SHP77 (cell line): ENCODE data around the gene KIF3A.
"Not testable (repeated sequence)": the region's sequence is repeated elsewhere in the genome, so short reads cannot be mapped to it uniquely, and the experiment has no call there.

Source experiments
- DNase-seq, 2 experiments: peaks; one replicate each; lab custom pipeline; 2025; lab: John Stamatoyannopoulos, UW

Gene KIF3A

GRCh38 chr5:132718544-132719312, 18.6 kb downstream of the KIF3A start:
- no peak for DNase-seq

DNA sequence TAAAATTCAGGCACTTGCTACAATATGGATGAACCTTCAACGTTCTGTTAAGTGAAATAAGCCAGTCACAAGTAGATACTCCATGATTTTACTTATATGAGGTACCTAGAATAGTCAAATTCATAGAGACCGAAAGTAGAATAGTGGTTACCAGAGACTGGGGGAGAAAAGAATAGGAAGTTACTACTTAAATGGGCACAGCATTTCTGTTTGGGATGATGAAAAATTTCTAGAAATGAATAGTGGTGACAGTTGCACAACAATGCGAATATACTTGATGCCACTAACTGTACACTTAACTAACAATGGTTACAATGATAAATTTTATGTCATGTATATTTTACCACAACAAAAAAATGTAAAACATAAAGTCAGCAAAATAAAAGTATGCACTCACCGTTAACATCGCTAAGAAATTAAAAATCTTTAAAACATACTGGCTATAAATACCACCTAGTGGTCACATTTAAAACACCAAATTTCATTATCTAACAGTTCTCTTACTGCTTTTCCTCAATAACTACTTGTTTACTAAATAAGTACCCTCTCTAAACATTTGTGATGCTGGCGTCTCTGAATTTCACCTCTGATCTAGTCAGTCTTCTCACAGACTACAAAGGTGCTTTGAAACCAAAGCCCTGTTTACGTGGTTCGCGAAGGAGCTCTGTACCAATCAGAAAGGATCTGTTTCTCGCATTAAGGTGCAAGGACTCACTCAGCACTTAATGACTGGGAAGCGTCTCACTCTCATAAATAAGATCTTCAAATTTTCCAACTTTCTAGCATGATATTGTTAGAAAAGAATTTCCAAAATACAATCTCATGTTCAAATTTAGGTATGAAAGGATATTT, 22.7 kb downstream of the KIF3A start:
- DNase-seq = no peak

DNA sequence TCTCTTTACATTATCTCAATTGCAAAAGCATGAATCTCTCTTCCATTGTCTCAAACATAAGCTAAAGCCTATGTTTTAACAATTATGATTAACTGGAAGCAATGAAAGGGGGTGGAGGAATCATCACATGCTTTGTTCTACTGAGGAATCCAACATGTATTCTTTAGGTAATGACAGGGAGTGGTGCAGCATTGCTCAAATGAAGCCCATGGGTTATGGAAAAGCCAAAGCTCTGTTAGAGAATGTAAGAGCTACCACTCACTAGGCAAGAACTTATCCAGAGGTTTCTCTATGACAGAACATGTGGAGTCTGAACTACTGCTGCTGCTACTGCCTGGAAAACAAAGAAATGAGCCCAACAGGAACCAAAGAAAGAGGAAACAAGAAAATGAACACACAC, 28.7 kb downstream of the KIF3A start:
- DNase-seq = no peak

DNA sequence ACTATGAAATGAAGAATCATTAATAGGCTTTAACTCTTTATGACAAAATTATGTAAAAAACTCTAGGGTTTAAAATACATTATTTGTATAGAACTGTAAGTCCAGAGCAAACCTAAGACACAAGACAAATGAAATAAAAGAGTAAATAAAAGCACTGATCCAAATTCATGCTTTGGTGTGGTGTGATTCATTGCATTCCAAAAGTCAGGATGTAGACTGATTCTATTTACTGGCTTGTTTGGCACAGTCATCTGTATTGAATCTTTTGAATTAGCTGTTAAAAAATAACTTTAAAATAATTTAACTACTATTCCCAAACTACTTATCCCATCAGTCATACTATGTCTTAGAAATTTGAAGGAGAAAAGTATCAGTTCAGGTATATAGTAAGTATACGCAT, 32.5 kb downstream of the KIF3A start:
- no peak for DNase-seq

DNA sequence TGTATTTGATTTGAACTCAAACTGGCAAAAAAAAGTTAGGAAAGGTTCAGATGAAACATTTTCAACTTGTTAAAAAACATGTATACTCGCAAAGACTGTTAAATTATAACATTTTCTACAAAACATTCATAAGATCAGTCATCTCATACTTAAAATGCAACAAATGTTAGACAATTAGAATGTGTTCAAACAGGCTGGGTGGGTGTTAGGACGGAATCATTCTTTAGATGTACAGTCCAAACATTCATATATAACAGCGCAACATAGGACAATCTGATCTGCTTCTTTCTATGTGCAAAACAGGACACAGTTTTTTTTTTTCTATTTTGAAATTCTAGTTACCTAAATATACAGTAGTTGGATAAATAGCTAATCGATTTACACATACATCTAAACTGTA, 41.4 kb downstream of the KIF3A start:
- no peak for DNase-seq

- no peak for DNase-seq
Measured at GRCh38 chr5:132692632-132692967, 44.7 kb downstream of the KIF3A start.

- DNase-seq = not testable (repeated sequence)
Measured at GRCh38 chr5:132691755-132692631, 45.4 kb downstream of the KIF3A start.

DNA sequence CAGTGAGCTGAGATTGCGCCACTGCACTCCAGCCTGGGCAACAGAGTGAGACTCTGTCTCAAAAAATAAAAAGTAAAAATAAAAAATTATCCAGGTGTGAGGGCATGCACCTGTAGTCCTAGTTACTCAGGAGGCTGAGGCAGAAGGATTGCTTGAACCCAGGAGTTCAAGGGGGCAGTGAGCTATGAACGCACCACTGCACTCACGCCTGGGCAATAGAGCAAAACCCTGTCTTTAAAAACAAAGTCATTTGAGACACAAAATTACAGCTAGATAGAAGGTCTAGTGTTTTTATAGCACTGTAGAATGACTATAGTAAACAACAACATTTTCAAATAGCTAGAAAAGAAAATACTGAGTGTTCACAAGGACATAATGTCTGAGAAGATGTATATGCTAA, 47.2 kb downstream of the KIF3A start:
- DNase-seq = no peak

DNA sequence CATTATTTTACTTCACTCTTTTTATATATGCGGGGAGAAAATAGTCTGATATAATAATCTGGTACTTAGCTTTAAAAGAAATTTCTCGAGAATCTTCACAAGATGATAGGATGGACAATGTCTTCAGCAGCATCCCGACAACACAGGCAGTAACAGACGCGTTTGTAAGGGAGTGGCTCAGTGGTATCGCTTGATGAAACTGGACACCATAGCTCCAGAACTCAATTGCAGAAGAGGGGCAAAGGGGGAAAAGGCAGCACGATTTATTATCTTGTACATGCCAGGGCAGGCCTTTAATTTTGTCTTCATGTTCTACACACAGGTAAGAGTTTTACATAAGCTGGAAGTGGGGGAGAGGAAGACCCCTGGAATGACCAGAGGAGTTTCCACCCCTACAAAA, 47.8 kb downstream of the KIF3A start:
- no peak for DNase-seq

- DNase-seq = no peak
Measured at GRCh38 chr5:132688536-132689339, 48.6 kb downstream of the KIF3A start.

DNA sequence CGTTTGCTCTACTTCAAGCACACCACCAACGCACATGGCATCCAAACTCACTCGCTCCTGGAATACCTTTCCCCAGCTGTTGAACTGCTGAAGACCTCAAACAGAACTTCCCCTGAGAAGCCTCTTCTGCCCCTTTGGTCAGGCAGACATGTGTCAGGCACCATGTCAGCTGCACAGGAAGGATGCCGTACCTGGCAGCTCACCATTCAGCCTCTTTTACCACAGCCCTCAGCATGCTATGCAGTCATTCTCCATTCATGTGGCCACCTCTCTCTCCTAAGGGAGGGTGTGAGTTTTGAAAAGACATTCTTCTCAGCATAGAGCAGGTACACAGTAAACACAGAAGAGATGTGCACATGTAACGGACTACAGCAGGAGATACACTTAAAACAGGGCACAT, 49.4 kb downstream of the KIF3A start:
- DNase-seq = no peak

GRCh38 chr5:132686193-132686592, 51.2 kb downstream of the KIF3A start:
- DNase-seq = no peak

- no peak for DNase-seq
Measured at GRCh38 chr5:132684922-132685720, 52.2 kb downstream of the KIF3A start.

GRCh38 chr5:132684491-132684890, 52.9 kb downstream of the KIF3A start:
- DNase-seq = no peak

GRCh38 chr5:132681983-132682382, 55.4 kb downstream of the KIF3A start:
- DNase-seq = no peak

- DNase-seq = no peak
Measured at GRCh38 chr5:132681476-132681831, 55.9 kb downstream of the KIF3A start.

GRCh38 chr5:132680780-132681475, 56.4 kb downstream of the KIF3A start:
- no peak for DNase-seq

GRCh38 chr5:132679717-132680380, 57.5 kb downstream of the KIF3A start:
- DNase-seq = no peak

DNA sequence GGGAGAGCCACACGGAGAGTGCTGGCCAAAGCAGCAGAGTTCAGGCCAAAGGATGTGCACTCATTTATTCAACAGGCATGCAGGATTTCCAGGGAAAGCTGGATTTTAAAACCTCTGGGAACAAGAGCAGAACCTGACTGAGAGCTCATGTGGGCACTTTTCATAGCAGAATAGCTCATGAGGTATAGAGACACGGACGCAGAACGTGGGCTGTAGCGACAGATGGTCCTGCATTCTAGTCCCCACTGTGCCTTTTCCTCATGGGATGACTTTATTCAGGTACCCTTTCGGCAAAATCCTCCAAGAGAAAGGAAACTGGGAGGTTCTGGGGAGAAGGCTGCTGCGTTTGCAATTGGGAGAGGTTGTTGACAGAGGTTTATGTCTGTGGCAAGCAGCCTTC, 58.2 kb downstream of the KIF3A start:
- no peak for DNase-seq

DNA sequence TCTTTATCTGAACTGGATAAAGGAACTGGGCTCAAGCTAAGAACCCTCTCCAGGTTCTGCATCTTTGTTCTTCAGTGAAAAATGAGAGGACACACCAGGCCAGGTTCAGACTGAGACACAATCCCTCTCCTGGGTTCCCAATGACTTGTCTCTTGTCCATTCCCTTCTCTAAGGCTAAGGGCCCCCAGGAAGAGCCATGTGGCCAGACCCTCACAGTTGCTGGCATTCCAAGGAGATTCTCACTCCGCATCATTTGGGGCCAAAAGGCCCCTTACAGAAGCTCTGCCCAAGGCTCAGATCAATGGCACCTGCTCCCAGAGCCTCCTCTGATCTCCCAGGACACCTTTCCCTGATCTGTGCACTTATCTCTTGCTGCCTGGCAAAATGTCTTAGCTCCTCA, 58.6 kb downstream of the KIF3A start:
- DNase-seq = no peak
